Measurements from ENCODE around the gene THOC1.

The THOC1 gene

DNA sequence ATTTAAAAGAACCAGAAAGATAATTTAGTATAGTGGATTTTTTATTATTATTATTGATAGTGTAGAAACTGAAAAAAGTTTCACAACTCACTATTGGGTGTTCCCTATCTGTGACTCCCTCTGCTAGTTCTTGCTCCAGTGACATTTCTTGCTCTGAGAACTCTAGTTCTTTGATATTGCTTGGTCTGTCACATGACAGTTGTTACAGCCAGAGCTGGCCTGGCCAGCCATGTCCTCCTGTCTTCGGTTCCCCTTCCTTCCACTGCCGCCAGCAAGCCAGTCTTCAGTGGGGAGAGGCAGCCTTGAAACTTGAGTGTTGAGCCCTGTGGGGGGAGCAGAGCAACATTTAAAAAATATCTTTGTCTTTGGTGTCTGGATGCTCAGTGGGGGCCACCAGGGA, 7.6 kb upstream of the THOC1 start:
- no peak for DNase-seq (ENCODE audit: low read depth, low spot score)

DNA sequence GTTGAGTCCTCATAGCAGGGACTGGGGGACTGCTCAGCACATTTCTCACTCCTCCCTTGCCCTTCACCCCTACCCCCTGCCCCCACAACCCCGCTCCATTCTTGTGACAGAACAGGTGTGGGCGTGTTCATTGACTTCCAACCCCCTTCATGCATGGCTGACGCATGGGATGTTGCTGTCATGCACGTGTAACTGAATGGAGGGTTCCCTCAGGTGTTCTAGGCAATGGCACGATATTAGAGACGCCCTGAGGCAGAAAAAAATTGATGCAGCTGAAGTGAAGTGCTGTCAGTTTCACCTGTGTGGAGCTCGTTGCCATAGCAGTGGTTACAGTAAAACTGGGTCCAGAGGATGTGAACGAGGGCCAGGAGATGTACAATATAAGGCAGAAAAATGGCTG, 6.5 kb upstream of the THOC1 start:
- no peak for DNase-seq (ENCODE audit: low read depth, low spot score)

DNA sequence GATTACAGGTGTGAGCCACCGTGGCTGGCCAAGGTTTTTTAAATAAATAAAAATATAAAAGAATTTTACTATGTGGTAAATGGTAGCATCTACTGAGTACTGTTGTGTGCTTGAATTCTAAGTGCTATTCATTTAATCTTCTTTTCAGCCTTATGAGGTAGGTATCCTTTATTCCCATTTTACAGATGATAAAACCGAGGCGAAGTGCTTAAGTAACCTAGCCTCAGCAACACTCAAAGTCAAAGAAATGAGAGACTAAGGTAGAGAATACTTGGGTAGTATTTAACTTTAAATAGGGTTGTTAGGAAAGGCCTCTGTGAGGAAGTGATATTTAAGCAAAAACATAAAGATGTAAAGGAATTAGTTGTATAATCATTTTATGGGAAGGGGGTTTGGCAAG, 5.7 kb upstream of the THOC1 start:
- no peak for DNase-seq (ENCODE audit: low read depth, low spot score)

- no peak for DNase-seq (ENCODE audit: low read depth, low spot score)
These were observed 4.8 kb upstream of the THOC1 start for GRCh38 chr18:272650-273049.

DNA sequence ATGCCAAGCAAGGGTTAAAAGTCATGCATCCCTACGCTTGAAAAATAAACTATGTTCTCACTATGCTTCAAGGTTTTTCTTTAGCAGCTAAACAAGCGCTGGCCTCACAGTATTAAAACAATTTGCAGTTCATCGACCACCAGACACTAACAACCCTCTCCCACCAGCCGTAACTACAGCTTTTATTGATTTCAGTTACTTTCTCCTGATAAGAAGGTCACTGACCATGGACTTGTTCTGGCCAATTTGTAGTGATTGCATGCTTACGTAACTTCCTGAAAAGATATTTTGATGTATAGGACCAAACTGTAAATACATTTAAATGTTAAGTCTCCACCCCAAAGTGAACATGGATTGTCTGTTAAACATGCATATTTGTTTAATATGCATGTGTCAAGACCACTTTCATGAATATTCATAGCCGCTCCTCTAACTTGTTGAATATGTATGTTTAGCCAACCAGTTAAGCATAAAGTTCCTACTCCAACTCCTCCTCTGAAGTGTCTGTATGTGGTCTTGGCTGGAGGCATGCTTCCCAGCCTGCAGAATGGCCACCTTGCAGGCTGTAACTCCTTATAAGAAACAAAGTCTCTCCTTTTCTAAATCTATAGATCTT, 1.7 kb upstream of the THOC1 start:
- no peak for DNase-seq (ENCODE audit: low read depth, low spot score)

DNA sequence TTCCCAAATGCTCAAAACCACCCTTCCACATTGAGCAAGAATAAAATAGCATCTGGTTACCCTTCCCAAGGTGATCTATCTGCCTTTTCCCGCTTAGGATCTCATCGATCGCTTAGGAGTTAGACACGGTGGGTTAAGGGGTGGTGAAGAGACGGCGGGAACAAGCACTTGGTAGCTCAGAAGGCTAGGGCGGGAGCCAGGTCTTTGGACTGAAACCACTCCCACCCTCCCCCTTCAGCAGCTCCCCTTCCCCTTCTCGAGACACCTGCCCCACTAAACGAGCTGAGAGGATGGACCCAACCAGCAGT, 513 bp downstream of the THOC1 start:
- DNase-seq (ENCODE audit: low read depth, low spot score) = no peak

- DNase-seq (ENCODE audit: low read depth, low spot score) = no peak
These were observed 6.3 kb downstream of the THOC1 start for GRCh38 chr18:261398-262073.

DNA sequence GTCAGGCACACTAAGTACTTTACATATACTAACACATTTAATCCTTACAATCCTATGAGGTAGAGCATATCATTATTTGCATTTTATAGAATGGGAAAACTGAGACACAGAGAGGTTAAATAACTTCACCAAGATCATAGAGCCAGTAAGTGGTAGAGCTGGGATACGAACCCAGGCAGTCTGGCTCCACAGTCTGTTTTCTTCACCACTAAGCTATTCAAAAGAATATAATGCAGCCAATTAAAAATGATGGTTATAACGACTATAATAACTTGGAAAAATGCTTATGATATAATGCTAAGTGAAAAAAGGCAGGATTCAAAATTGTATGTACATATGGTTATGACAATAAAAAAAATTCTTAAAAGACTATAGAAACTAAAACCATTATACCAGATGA, 7.3 kb downstream of the THOC1 start:
- DNase-seq (ENCODE audit: low read depth, low spot score) = no peak

DNA sequence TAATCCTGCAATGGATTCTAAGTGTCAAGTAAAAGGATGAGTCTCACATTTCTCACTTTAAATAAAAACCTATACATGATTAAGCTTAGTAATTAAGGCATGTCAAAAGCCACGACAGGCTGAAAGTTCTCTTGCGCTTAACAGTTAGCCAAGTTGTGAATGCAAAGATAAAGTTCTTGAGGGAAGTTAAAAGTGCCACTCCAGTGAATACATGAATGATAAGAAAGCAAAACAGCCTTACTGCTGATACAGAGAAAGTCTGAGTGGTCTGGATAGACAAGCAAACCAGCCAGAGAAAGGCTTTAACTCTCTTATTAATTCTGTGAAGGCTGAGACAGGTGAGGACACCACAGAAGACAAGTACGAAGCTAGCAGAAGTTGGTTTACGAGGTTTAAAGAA, 12.7 kb downstream of the THOC1 start:
- no peak for DNase-seq (ENCODE audit: low read depth, low spot score)

- no peak for DNase-seq (ENCODE audit: low read depth, low spot score)
These were observed 14.7 kb downstream of the THOC1 start for GRCh38 chr18:253121-253520.

DNA sequence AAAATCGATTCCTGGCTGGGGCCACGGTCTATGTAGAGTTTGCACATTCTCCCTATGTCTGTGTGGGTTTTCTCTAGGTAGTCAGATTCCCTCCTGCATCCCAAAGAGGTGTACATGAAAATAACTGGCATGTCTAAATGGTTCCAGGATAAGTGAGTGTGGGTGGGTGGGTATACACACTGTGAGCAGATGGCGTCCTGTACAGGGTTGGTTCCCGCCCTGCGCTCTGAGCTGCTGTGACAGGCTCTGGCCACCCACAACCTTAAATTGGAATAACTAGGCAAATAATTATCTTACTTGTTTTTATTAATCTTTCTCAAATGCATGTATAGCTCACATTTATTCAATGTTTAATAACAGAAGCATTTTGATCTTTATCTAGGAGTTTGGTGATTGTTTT, 16.3 kb downstream of the THOC1 start:
- no peak for DNase-seq (ENCODE audit: low read depth, low spot score)

GRCh38 chr18:250685-251084, 17.2 kb downstream of the THOC1 start:
- no peak for DNase-seq (ENCODE audit: low read depth, low spot score)

GRCh38 chr18:248053-248452, 19.8 kb downstream of the THOC1 start:
- no peak for DNase-seq (ENCODE audit: low read depth, low spot score)

GRCh38 chr18:245282-245847, 22.5 kb downstream of the THOC1 start:
- DNase-seq (ENCODE audit: low read depth, low spot score) = no peak

DNA sequence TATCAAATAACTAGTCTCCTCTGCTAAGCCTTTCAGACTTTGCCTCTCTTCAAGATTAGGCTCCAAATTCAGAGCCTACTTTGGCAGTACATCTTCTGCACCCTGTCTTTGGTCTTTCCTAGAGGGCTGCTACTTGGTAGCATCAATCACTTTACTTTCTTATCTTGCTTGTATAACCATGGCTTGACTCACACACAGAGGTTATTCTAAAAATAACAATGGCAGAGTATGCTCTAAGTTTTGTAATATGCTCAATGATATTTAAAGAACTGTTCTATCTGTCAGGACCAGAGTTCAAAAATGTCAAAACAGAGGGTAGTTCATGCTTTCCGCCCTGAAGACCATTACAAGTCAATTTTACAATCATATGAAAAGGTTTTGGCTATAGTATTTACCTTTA, 27.7 kb downstream of the THOC1 start:
- no peak for DNase-seq (ENCODE audit: low read depth, low spot score)

DNA sequence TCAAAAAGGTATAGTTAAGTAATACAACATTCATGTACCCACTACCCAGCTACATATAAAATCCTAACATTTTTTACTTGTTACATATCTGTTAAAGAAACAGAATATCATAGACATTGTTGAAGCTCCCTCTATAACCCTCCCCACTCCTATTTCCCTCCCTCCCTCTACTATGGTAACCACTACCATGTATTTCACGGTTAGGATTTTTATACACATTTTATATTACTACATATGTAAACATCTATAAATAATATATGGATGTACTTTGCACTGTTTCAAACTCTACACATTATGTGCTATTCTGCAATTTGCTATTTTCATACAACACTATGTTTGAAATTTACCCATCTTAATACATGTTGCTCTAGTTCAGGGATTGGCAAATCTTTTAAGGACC, 36.3 kb downstream of the THOC1 start:
- DNase-seq (ENCODE audit: low read depth, low spot score) = no peak

DNA sequence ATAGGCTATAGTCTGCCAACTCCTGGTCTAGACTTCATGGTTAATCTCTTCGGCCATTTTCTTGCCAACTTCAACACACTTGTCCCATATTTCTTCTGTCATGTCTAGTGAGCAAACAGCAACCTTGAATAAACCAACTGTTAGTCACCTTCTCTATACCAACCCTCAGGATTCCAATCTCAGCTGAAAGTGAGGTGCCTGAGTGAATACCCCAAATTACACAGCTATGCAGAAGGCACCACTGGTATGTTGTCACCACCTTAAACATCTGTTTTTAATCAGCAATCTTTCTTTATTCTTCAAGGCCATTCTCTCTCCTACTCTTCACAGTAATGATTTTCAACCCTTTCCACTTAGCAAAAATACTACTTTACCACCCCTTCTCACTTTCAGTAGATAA, 39.3 kb downstream of the THOC1 start:
- DNase-seq (ENCODE audit: low read depth, low spot score) = no peak

- DNase-seq (ENCODE audit: low read depth, low spot score) = no peak
These were observed 39.9 kb downstream of the THOC1 start for GRCh38 chr18:227902-228301.

DNA sequence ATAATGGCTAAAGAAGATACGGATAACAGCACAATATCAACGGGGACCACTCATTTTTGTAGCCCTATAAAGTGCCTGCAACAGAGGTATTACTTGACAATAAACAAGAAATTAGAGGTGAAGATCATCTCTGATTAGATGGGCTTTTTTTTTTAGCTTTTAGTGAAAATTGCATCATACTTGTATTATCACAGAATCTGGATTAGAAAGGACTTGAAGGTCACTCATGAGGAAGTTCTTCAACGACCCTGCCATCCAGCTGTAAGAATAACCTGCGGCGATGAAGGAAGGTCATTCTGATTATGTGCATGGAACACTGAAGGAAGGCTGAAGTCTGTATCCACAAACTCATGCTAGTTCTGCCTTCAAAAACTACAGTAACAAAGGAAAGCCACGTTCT, 40.5 kb downstream of the THOC1 start:
- DNase-seq (ENCODE audit: low read depth, low spot score) = no peak

DNA sequence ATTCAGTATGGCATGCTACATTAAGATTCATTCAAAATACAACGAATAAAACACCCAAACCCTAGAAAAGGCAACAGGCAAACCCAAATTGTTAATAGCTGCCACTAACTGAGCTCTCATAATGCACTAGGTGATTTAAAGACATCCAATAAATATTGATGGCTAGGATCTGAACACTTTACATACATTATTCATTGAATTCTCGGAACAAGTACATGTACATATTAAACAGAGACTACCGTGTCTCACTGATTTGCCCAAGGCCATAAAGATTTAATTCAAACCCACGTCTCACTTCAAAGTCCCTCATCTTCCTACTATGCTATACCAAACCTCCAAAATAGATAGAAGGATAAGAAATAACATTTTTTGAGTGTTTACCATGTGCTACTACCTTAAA, 42.1 kb downstream of the THOC1 start:
- no peak for DNase-seq (ENCODE audit: low read depth, low spot score)

GRCh38 chr18:220708-221107, 47.1 kb downstream of the THOC1 start:
- DNase-seq (ENCODE audit: low read depth, low spot score) = no peak

DNA sequence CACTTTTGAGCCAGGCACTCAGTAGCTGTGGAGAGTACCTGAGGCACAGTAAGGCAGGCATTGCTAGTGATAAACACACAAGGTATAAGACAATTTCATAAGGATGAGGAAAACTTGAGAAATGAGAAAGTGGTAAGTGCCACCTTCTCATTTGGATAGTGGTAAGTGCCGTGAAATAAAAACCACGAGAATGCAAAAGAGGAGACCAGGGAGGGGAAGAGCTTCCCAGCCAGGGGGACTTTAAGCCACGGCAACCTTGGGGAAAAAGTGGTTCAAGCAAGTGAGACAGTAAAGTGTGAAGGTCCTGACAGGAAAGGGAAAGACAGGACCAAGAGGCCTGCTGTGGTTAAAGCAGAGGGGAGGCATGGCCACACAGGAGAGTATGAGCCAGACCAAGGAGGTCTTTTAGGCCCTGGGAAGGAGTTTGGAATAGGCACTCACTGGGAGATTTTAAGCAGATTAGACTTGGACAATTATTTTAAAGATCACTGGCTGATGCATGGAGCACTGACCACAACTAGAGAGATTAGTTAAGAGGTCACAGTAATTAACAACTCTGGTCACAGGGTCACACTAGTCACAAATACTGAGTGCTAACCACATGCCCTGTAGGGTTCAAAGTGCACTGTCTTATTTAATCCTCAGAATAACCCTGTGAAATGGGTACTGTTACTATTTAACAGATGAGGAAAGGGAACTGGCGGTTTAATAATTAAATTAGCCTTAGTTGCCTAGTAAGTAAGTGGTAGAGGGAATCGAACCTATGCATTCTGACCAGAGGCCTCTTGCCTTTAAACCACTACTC, 50.1 kb downstream of the THOC1 start:
- no peak for DNase-seq (ENCODE audit: low read depth, low spot score)

- DNase-seq (ENCODE audit: low read depth, low spot score) = no peak
These were observed 52.3 kb downstream of the THOC1 start for GRCh38 chr18:215448-216010.

All from iPS DF 19.7 (cell line).